Heart right ventricle (tissue), 16 donors: ENCODE results near the gene TMEM171. TPM values are rescaled to one million over a fixed set of nuclear protein-coding genes. Genes with fewer than 3 reads are reported as not detected.

ENCODE experiments used
- ATAC-seq, 8 donors: fragments of 200-7000 bp; cut with Tn5 transposase; one replicate each; pipeline ENCODE4 v1.9.1; 2020; ENCODE audit warnings: mild to moderate bottlenecking in 8 of 8, moderate library complexity in 8 of 8, moderate number of reproducible peaks in 1 of 8
- DNase-seq, 2 donors: peaks; one replicate each; pipeline ENCODE4 v3.0.0-alpha.2; 2020
- H3K27ac ChIP-seq, 10 donors: fragments of 200-600 bp; sonication (generic) in 2 of 10; one replicate each; pipeline versions ENCODE4 v1.5.0 to v1.8.0; 2020 to 2022; ENCODE audit warnings: mild to moderate bottlenecking in 3 of 10
- H3K27me3 ChIP-seq, 7 donors: fragments of 200-600 bp; one replicate each; pipeline ENCODE4 v1.8.0; 2021 to 2022; ENCODE audit warnings: mild to moderate bottlenecking in 2 of 7
- H3K36me3 ChIP-seq, 9 donors: fragments of 200-600 bp; sonication (generic) in 1 of 9; one replicate each; pipeline versions ENCODE4 v1.5.0 to v1.8.0; 2020 to 2022; ENCODE audit warnings: mild to moderate bottlenecking in 2 of 9
- H3K4me1 ChIP-seq, 9 donors: fragments of 200-600 bp; sonication (generic) in 1 of 9; one replicate each; pipeline versions ENCODE4 v1.5.0 to v1.8.0; 2020 to 2022; ENCODE audit warnings: mild to moderate bottlenecking in 4 of 9
- H3K4me3 ChIP-seq, 10 donors: fragments of 200-600 bp; sonication (generic) in 2 of 10; one replicate each; pipeline versions ENCODE4 v1.5.0 to v1.8.0; 2020 to 2022; ENCODE audit warnings: mild to moderate bottlenecking in 7 of 10, moderate library complexity in 2 of 10
- H3K9me3 ChIP-seq, 11 donors: fragments of 200-600 bp in 10 of 11; sonication (generic) in 2 of 11; one replicate each; pipeline versions ENCODE4 v1.5.0 to v1.8.0; 2013 to 2022; ENCODE audit warnings: mild to moderate bottlenecking in 2 of 11, control low read depth in 1 of 11, moderate library complexity in 1 of 11
- CTCF ChIP-seq, 9 donors: fragments of 200-600 bp; sonication (generic) in 2 of 9; IDR thresholded peaks; one replicate each; pipeline versions ENCODE4 v1.5.0 to v1.8.0; 2021 to 2022; ENCODE audit warnings: antibody characterized with exemption in 9 of 9, mild to moderate bottlenecking in 5 of 9, moderate library complexity in 1 of 9
- WGBS, 2 donors: extraction: QIAGEN DNeasy Blood & Tissue Kit; methylation state at CpG; one replicate each; pipeline ENCODE4 v1.1.7; 2013; ENCODE audit warnings: inconsistent platforms in 1 of 2; 5-methylcytosine and 5-hydroxymethylcytosine counted together
- intact Hi-C, 10 donors: fragments of 100-400 bp; cut with DNase I; formaldehyde crosslinking; loops; one replicate each; pipeline versions ENCODE4 v1.11.1 to v1.14.2; 2022
- polyA plus RNA-seq, 2 donors: library from polyadenylated mRNA; stranded (reverse); fragments of 200-250 nt; gene quantifications; one replicate each; pipeline ENCODE4 v1.2.3, GENCODE V29; 2013
- total RNA-seq, 10 donors: library from RNA; stranded (reverse); fragmentation: NEBNext Ultra II Directional in 3 of 10; extraction: Animal tissue kit (Norgen Biotek cat#: 25700) in 3 of 10; gene quantifications; one replicate each; pipeline versions ENCODE4 v1.2.1 to v1.2.4, GENCODE V29; 2021 to 2023
- donor health status: Arrhythmogenic right ventricular cardiomyopathy.
- donor health status: ischemic (EF 13 %, LVEDD 7.1; RV severe dilation, severe dysfunction).
- donor health status: healthy with polysubstance abuse.
- donor health status: DM: no; HTN: yes; CAD: no.
- donor health status: DM: no; HTN: no; CAD: no.
- donor health status: ischemic (EF 25% LVEDD 6.9; RV normal size, moderate dysfunction).
- donor health status: ischemic (EF 25% LVEDD 5.7; RV mildly dilated, moderate dysfunction).
- donor health status: healthy.
- donor health status: DM: yes; HTN: yes; CAD: no.
- donor health status: Ischemic cardiomyopathy.
- donor health status: ischemic (EF 35%, LVEDD 5.7; RV mildly dilated, moderate dysfunction).
- donor health status: nonischemic (EF 11% LVEDD 7.7; RV severe dilation, severe dysfunction).
- donor health status: DM: yes; HTN: yes; CAD: no.
- donor health status: PGD.
- donor health status: ischemic (EF 29% LVEDD 5.4; RV normal size, mild dysfunction).
- donor health status: nonischemic (EF 23%, LVEDD 6.1; RV moderate dilation, normal function).

Gene TMEM171
- total and polyA plus RNA-seq, 12 donors: 0.03 TPM; not detected in 11

DNA sequence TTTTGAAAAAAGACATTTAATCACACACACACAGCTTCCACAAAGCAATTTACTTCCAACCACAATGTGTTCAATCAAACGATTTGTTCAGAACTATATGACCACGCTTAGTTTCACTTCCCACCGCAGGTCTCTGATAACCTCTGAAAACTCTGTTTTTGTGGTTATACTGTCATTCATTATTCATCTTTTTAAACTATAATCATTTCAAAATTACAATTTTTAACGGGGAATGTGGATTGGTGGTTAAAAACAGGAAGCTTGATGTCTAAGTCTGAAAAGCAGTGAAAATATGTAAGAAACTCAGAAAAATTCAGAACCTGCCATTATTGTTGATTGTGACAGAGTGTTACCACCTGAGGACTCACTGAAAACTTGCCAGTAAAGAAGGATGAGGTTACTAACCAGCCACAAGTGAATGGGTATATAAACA, 39.9 kb downstream of the TMEM171 start:
- WGBS, 2 donors: 75 to 89% methylated on average over 4 of the region's 4 CpGs
- H3K4me3 ChIP-seq: no peak overlapping the region
- H3K36me3 ChIP-seq: no peaks in the 10 kb centered on the region
- H3K4me1 ChIP-seq: no peaks in the 10 kb centered on the region
- no peak for TF ChIP-seq CTCF (IDR thresholded peaks at IDR 0.05)
- peaks cover 0 to 90% (median 16%) of the 10 kb centered on the region in 7 donors for H3K27me3 ChIP-seq
- DNase-seq (no peak), ATAC-seq (no peak)
- intact Hi-C loops: no loop called here
- no peaks in the 10 kb centered on the region for H3K9me3 ChIP-seq
- no peak overlapping the region for H3K27ac ChIP-seq

- no peaks in the 10 kb centered on the region for H3K4me1 ChIP-seq
- peaks cover 0 to 89% (median 27%) of the 10 kb centered on the region in 7 donors for H3K27me3 ChIP-seq
- no peaks in the 10 kb centered on the region for H3K36me3 ChIP-seq
- DNase-seq (no peak), ATAC-seq (no peak)
- no peak overlapping the region for H3K4me3 ChIP-seq
- intact Hi-C loops: no loop called here
- H3K9me3 ChIP-seq: peaks cover 0 to 5% (median 0%) of the 10 kb centered on the region in 11 donors
- TF ChIP-seq CTCF (IDR thresholded peaks at IDR 0.05): peak in 5 of 9 donors; percentile 11 to 59 (median 35)
- H3K27ac ChIP-seq: no peak overlapping the region
These were observed 50.1 kb downstream of the TMEM171 start for GRCh38 chr5:73170522-73170921.

GRCh38 chr5:73171495-73171894, 51.1 kb downstream of the TMEM171 start:
- ATAC-seq: no peak
- H3K9me3 ChIP-seq: peaks cover 0 to 5% (median 0%) of the 10 kb centered on the region in 11 donors
- TF ChIP-seq CTCF (IDR thresholded peaks at IDR 0.05): no peak

GRCh38 chr5:73172951-73173350, 52.6 kb downstream of the TMEM171 start, which contains the start of gene TMEM174:
Gene TMEM174, plus strand, starts transcription at chr5:73173193. Its CDS starts 51 bp downstream, at chr5:73173244.
- H3K27me3 ChIP-seq: peaks cover 0 to 75% (median 39%) of the 10 kb centered on the region in 7 donors
- no peaks in the 10 kb centered on the region for H3K36me3 ChIP-seq
- no peak for TF ChIP-seq CTCF (IDR thresholded peaks at IDR 0.05)
- no peak within 1 kb of the TSS for H3K4me3 ChIP-seq
- DNase-seq (no peak), ATAC-seq (no peak)
- H3K4me1 ChIP-seq: no peaks in the 10 kb centered on the region
- H3K9me3 ChIP-seq: peaks cover 0 to 5% (median 0%) of the 10 kb centered on the region in 11 donors
- 88 to 90% methylated on average over 5 of the region's 5 CpGs for WGBS, 2 donors
- intact Hi-C loops: no loop called here
- no peak within 1 kb of the TSS for H3K27ac ChIP-seq

More at GRCh38 chr5:73171495-73171894, 51.1 kb downstream of the TMEM171 start:
- intact Hi-C loops: no loop called here
- Histone ChIP-seq H3K36me3 (no peaks in the 10 kb centered on the region), H3K4me1 (no peaks in the 10 kb centered on the region), H3K27me3 (peaks cover 0 to 87% (median 27%) of the 10 kb centered on the region in 7 donors), H3K4me3 (no peak overlapping the region), H3K27ac (no peak overlapping the region)
- no peak for DNase-seq
